ENCODE measurements around the gene LRRC4C.
A peak's percentile ranks its signal among the peaks of the same experiment; 100 is the strongest.
"Not testable (repeated sequence)": the region's sequence is repeated elsewhere in the genome, so short reads cannot be mapped to it uniquely, and the experiment has no call there.

The LRRC4C gene

DNA sequence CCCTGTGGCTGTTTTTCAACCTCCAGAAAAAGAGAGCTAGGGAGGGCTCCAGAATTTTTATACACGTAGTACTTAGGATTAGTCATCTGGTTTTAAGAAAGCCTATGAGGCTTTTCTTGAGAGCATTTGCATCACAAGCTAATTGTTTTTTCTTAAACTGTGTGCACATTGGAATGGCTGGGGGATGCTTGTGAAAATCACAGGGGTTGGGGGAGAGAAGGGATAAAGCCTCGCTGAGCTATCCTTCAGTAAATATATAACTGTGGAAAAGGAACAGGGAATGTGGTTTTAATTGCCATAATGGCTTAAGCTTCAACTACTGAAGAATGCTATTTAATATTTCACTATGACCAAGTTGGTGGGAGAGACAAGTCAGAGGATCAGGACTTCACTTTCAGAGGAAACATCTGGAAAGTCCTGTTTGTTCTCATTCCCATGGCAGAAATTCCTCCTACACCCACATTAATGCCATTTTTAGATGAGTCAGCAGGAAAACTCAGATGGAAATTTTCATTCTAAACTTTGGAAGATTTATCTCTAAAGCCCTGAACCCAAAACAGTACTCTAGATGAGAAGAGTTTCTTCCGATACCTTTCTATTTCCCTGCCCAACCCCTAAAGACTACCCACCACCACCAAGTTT lies 591.3 kb downstream of the LRRC4C start:
- no peak for DNase-seq (ENCODE audit: low spot score)

DNA sequence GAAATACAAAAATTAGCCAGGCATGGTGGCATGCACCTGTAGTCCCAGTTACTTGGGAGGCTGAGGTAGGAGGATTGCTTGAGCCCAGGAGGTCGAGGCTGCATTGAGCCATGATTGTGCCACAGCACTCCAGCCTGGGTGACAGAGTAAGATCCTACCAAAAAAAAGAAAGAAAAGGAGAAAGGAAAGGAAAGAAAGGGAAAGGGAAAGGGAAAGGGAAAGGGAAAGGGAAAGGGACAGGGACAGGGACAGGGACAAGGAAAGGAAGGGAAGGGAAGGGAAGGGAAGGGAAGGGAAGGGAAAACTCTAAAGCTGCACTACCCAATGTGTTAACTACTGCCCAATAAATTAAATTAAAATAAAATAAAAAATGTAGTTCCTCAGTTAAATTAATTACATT lies 601.7 kb downstream of the LRRC4C start:
- not testable (repeated sequence) for DNase-seq (ENCODE audit: low spot score)

DNA sequence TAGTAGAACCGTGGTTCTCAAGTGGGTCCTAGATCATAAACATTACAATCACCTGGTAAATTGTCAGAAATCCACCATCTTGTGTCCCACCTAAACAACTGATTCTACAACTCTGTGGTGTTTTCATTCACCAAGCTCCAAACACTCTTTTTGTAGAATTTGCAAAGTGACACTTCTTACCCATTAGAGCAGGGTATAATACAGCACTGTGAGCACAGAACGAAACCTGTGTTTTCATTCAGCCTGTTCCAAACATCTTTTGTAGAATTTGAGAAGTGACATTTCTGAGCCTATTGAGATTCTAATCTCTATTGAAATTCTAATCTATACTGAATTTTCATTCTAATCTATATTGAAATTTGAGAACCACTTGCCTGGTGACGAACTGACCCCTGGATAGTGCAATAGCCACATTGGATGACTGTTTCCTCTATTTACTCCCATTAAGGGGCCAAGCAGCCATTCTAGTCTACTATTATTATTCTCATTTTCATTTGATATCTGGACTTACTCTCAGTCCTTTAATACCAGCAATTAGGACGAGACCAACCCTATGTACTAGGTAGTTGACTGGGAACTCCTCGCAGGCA lies 616.6 kb downstream of the LRRC4C start:
- no peak for DNase-seq (ENCODE audit: low spot score)

DNA sequence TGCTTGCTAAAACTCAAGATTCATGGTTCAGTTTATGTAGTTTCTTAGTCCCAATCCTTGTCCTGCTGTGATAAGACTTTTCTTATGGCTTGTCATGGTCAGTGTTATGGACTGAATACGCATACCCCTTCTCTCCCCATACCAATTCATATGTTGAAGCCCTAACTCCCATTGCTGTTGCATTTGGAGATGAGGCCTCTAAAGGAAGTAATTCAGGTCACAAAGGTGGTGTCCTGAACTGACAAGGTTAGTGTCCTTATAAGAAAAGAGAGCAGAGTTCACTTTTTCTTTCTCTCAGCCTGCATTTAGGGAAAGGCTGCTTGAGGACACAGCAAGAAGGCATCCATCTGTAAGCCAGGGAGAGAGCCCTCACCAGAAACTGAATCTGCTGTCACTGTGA lies 618.2 kb downstream of the LRRC4C start:
- no peak for DNase-seq (ENCODE audit: low spot score)

DNA sequence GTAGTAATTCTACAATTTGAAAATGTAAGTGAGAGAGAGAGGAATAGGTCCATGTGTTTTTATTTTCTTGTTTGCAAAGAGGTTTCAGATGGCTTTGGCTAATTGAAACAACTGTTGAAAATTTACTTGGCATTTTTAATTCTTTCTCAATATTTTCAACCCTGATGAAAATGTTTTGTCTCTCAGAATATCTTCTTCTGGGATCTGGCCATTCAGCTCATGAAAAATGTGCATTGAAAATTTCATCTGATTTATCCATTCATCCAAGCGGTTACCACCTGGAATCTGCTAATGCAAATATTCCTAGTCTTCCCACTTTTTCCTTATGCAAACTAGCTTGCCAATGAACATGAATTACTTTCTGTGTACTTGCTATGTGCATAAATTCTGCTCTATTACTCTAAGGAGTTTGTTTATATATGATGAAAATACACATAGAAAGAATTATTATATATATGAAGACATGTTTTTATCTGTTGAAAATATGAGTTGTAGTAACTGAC lies 621.2 kb downstream of the LRRC4C start:
- no peak for DNase-seq (ENCODE audit: low spot score)

DNA sequence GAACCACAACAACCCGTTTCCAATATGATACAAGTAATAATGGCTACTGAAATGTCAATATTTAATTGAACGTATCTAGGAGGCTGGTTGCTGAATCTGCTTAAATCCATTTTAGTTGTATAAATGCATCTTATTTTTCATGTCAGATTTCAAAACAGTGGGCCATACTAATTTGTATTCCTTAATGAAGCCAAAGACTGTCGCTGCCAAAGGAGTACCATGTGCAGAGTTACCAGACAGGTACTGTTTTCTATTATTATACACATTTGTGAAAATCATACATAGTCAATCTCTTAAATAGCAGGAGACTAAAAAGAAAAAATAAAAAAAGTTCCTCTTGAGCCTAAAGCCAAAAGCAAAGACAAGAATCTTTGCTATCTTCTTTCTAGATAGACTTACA lies 632.3 kb downstream of the LRRC4C start:
- DNase-seq (ENCODE audit: low spot score) = no peak

DNA sequence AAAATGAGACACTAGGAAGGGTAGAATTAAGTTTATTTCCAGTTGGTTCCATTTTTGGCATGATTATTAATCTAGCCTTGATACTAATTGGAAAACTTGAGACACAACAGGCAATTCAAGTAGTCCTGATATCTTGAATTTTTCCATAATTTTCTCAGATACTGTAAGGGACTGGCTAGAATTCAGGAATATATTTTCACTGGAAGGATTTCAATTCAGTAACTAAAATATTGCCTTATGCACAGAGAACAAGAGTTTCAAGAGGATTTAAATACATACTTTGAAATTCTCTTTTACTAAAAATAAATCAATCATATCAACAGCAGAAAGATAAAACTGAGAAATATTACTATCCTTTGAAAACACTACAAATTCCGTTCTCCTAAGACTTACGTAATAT lies 632.9 kb downstream of the LRRC4C start:
- DNase-seq (ENCODE audit: low spot score) = no peak

DNA sequence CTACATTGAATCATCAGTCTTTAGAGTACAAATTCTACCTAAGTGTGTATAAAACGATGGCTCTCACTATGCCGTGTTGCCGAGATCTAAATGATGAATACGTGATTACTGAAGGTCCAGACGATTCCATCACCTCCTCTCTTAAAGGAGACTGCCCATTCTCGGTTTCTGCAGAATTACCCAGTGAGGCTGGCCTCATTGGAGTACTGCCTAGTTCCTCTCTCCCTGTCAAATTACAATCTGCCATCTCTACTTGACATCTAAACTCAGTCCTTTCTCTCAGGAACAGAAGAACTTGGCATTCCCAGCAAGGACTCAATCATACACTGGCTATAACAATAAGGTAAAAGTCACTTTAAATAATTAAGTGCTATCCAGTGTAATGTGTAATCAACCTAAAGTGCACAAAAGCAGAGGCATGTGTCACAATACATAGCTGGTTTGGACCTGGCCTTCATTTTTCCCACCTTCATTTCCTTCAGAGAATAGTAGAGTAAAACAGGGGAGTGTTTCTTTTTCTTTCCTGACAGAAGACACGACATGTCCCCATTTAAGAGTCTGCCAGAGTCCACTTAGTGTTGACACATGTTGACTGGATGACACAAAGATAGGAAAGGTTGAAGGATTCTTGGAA lies 634.1 kb downstream of the LRRC4C start:
- no peak for DNase-seq (ENCODE audit: low spot score)

DNA sequence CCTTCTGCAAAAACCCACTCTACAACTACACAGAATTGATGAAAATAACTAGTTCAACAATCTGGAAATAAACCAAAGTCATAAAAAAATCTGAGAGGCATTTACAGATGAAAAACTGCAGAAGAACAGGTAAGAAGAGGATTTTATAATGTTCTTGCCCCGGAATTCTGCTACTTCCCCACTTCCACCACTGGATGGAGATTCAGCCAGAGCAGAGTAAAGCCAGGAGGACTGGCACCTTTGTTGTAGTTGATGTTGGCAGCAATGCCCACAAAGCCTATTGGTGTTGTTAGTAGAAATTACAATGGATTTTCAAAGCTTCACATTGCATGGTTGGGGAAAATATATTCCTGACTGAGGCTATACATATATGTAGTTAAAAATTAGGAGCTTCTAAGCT lies 640.2 kb downstream of the LRRC4C start:
- DNase-seq (ENCODE audit: low spot score) = no peak

DNA sequence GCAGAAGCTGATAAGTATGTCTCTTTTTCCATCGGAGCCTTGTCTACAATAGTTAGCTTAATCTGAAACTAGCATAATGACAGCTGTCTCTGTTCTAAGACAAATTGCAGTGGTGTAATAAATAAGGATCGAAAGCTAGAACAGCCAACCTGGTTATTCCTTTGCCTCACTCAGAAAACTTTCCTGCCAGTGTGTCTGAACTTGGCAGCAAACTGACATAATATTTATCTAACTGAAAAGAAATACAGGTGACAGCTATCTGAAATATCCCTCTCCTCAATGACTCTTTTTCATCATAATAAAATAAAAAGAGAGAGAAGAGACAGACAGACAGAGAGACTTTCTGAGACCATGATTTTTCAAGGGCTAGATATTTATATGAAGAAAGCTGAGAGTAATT lies 642.5 kb downstream of the LRRC4C start:
- no peak for DNase-seq (ENCODE audit: low spot score)

DNA sequence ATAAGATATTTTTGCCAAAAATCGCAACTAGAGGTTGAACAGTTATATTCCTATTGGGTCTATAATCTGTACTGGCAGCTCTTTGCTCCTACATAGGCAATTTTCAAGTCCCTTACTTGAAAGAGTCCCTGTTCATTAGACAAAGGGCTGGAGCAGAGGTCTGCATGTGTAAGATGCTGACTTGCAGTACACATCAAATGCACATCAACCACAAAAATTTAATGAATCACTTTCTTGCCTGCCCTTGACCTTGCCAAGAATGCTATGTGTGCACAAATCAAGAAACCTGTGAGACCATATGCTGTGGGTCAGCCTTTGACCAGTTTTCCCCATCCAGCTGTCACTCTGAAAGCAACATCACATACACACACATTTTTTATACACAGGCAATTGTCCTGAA lies 661.5 kb downstream of the LRRC4C start:
- peak; percentile 34 for DNase-seq (ENCODE audit: low spot score)

DNA sequence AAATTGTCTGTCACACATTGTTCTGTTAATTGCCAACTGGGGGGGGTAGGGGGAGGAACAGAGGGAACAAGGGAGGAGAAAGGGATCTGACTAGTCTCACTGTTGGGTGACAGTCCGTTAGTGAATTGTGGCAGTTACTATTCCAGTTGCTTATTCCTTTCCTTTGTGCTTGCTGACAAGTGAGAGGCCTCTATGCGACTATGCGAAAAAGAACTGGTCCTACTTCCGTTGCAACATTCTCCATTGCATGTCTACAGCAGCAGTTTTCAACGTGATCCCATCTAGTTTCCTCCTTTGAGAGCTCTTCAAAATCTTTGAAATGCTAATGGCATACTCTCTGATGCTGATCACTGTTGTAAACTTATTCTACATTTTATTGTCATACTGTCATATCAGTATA lies 672.2 kb downstream of the LRRC4C start:
- no peak for DNase-seq (ENCODE audit: low spot score)

DNA sequence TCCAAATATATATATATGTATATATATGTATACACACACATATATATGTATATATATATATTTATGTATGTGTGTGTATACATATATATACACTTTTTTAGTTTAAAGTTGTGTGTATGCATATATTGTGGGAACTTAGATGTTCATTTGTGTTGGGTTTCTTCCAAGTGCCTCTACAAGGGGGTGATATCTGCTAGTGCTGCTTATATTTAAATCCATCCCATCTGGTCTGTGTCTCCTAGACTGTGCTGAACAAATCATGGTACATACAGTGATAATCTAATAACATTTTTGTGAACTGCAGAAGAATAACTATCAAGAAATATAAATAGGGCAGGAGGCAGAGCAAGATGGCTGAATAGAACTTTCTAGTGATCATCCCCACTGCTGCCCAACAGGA lies 696.4 kb downstream of the LRRC4C start:
- DNase-seq (ENCODE audit: low spot score) = no peak

DNA sequence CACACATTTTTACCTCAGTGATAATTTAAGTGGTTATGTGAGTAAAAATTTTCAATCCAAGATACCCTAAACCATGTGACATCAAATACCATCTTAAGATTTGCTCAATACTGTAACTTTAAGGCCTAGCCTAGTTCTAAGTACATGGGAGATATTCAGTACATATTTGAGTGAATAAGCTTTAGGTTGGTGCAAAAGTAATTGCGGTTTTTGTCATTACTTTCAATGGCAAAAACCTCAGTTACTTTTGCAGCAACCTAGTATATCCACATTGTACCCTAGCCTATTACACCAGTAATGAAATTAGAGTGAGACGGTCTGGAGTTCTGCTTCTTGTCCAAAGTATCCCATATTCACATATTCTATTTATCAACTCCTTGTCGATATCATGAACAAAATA lies 700.1 kb downstream of the LRRC4C start:
- DNase-seq (ENCODE audit: low spot score) = no peak

DNA sequence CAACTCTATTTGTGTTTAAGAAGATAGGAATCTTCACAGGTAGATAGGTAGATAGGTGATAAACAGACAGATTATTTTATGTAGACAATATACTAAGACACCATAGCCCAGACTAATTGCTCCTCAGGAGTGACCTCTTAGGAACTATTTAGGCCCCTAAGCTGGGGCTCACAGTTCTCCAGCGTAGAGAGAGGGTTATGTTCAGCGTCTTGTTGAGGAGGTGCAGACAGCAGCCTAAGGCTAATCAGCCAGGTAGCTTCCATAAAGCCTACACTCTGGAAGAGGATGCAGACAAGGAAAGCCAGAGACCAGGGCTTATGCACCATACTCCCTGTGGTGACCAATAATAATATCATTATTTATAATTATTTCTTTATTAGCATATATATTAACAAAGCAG lies 705.2 kb downstream of the LRRC4C start:
- DNase-seq (ENCODE audit: low spot score) = no peak

DNA sequence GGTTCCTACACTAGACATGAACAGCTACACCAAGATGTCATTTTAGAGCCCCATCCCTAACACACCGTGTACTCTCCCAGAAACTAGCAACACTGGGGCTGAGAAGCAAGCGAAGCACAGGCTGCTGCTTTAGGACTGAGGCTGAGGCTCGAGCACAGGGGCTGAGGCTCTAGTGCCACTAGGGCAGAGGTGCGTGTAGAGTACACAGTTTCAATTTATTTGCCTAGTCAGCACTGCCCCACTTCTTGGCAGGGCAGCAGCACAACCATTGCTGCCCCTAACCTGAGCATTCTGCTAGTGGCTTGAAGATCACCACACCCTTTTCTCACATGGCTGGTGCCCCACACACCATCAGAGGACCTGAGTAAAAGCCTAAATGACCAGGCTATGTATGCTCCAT lies 713.2 kb downstream of the LRRC4C start:
- no peak for DNase-seq (ENCODE audit: low spot score)

DNA sequence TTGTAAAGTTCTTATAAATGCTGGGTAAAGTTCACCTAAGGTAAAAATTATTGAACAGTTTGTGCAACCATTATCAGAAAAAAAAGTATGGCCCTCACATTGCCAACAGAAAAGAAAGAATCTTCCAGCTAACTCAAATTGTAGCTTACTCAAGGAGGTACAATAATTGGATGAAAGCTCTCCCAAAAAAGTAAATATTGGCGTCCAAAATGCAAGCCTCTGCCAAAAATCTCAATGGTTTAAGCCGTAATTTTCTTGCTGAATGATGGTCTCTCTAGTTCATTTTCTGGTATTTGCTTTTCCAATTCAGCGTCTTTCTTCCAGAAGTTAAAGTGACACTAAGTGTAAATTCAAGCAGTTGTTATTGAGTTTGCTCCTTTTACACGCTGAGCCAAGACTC lies 727.3 kb downstream of the LRRC4C start:
- DNase-seq (ENCODE audit: low spot score) = no peak

DNA sequence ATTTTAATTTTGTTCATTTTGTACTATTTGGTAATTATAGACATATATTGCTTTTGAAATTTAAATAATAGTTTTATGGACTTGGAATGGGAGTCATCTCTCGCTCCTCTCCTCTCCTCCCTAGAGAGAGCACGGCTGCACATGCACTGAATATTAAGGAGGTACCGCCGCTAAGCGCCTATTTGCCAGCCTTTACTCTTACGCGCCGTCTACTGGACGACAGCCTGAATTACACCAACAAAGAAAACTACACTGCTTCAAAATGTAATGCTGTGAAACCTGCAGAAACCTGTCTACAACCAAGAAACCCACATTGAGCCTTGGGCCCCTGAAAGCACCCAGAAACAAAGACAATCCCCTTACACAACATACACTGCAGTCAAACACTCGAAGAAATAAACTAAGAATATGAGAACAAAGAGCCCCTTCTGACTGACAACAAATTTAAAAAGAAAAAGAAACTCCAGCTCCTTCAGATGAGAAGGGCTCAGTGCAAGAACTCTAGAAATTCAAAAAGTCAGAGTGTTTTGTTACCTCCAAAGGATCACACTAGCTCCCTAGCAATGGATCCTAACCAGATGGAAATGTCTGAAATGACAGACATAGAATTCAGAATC lies 737.2 kb downstream of the LRRC4C start:
- DNase-seq (ENCODE audit: low spot score) = no peak

DNA sequence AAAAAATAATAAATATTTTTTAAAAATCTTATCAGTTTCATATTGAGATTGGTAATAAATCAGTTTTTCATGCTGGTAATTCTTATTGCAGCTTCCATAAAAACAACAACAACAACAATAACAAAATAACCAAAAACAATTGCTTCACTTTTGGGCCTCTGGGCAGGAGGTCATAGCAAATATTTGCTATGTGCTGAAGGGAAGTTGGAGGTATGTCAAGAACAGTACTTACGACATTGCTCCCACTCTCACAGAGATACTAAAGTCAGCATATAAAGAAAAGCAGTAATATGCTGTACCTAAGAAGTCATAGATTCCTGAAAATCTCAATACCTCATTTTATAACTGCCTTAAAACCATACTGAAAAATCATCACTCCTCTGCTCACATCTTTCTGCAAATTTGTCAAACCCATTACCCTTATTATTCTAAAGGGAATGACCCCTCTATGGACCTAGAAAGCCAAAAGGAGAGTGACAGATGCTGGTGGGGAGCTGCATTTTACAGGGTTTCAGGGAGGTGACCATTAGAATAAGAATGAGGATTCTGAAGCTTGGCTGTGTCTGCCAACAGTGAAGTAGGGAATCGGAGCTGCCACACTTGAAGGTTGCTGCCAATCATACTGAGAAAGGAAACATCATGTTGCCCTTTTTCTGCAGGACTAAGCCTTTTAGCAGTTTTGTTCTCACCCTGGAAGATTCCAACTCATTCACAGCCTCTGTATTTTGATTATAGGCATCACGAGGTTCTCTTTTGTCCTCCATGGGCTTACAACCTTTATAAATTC lies 742.9 kb downstream of the LRRC4C start:
- no peak for DNase-seq (ENCODE audit: low spot score)

DNA sequence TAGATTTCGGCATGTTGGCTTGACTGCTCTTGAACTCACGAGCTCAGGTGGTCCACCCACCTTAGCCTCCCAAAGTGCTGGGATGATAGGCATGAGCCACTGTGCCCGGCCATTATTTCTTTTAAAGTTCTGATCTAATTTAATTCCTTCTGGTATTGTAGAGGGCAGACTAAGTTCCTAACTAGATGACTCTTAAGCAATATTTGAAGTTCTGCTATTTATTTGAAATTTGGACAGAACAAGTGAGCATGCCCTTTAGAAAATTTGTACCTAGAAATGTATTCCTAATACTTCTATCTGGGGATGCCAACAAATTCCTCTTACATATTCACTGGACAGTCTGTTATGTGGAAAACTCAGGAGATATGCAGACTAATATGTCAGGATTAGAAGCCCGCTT lies 746.4 kb downstream of the LRRC4C start:
- no peak for DNase-seq (ENCODE audit: low spot score)

DNA sequence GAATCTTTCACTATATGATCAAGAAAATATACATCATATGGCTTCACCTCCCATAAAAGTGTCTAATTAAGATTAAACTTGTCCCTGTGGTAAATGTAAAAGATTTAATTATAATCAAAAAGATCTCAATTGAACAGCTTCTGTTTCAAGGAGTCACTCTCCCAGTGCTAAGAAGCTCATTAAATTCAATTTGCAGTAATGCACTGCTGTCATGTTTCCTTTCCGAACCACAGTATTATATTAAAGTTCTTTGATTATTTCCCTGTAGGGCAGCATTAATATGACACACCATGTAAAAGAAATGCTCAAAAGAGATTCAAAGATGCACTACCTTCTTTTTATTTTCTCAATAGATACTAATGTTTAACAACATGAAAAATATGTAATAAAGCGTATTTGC lies 758.4 kb downstream of the LRRC4C start:
- no peak for DNase-seq (ENCODE audit: low spot score)

DNA sequence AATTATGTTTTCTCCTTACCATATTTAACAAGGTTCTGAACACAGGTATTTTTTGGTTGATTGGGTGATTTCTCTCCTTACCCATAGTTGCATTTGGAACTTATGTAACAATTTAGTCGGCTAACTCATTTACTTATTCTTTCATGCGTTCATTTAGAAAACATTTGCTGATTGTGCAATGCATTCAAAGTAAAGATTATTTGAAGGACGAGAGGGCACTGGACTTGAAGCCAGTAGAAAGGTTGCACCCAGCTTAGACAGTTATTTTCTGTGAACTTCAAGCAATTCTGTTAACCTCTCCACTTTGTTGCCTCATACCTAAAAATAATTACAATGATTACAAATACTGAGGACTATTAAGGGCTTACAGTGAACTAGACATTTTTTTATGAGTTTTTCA lies 769.6 kb downstream of the LRRC4C start:
- DNase-seq (ENCODE audit: low spot score) = no peak

DNA sequence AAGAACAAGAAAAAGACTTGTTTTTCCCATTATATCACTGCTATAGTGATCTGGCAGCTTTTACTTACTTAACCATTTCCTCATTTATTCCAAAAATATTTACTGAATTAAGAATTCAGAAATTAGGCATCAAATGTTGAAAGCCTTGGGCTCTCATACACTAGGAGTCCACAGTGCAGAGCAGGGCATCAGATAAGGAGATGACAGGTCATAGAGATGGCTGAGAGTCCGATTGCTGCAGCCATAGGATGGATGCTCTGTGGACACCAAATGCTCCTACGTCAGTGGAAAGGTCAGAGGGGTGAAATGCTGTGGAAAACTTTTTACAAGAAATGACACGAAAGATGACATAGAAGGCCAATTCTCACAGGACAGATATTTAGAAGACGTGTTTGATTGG lies 771.1 kb downstream of the LRRC4C start:
- DNase-seq (ENCODE audit: low spot score) = no peak

All from RKO (cell line).